NK-92 (cell line): Measurements from ENCODE around the gene AP1S3.
"Not testable (repeated sequence)": the region's sequence is repeated elsewhere in the genome, so short reads cannot be mapped to it uniquely, and the experiment has no call there.

Experiments
- DNase-seq: peaks from one replicate; lab custom pipeline; 2025; ENCODE audit not compliant: unreplicated experiment; lab: John Stamatoyannopoulos, UW

Gene AP1S3

DNA sequence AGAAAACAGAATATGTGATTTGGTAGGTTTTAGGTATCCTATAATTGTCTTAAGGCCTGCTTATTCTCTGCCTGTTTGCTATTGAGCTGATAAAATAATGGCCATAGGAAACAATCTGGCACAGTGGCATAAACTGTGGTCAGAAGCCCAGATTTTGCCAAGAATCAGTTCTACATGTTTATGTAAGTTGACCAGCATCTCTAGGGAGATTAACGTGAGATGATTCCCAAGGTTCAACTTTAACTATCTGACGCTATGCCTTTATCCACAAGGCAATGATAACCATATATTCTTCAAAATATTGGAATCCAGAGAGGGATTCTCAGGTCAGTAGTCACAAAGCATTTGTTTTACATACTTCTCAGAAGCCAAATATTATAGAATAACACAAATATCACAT is 25.6 kb downstream of the AP1S3 start:
- no peak for DNase-seq

- no peak for DNase-seq
Measured at GRCh38 chr2:223805008-223805407, 32.4 kb downstream of the AP1S3 start.

GRCh38 chr2:223801736-223802135 is 35.6 kb downstream of the AP1S3 start:
- no peak for DNase-seq

DNA sequence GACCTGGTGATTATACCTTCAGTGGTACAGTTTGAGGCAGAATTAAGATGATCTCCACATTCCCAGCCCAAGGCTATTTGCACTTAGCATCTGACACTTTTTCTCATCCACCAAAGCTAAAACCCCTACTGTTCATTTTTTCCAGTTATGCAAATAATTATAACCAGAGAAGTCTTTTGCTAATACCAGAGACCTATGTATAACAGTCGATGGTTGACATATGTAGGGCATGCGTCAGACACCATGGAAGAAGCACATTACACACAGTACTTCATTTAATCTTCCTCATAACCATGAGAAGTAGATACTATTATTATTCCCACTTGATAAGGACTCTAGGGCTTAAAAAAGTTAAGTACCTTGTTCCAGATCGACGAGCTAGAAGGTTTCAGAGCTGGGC is 36.5 kb downstream of the AP1S3 start:
- no peak for DNase-seq

GRCh38 chr2:223797811-223798721 is 39.3 kb downstream of the AP1S3 start:
- DNase-seq: no peak

- DNase-seq: no peak
Measured at GRCh38 chr2:223797037-223797436, 40.3 kb downstream of the AP1S3 start.

GRCh38 chr2:223789423-223789822 is 48.0 kb downstream of the AP1S3 start:
- DNase-seq: no peak

DNA sequence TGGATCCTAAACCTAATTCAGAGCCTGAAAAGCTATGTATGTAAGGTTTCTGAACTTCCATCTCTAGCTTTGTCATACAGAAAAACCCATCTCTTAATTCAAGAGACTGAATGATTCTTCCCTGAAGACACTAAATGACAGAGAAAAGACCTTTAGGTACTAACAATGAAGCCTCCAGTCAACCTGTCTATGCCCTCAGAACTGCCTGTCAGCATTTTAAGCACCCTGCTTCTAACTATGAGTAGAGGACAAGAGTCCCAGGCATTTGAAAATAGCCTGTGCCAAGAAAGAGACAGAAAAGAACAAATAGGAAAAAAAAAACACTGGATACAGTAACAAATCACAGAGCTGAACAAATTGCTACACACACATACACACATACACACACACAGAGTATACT is 48.6 kb downstream of the AP1S3 start:
- no peak for DNase-seq

- not testable (repeated sequence) for DNase-seq
Measured at GRCh38 chr2:223788106-223788505, 49.3 kb downstream of the AP1S3 start.

DNA sequence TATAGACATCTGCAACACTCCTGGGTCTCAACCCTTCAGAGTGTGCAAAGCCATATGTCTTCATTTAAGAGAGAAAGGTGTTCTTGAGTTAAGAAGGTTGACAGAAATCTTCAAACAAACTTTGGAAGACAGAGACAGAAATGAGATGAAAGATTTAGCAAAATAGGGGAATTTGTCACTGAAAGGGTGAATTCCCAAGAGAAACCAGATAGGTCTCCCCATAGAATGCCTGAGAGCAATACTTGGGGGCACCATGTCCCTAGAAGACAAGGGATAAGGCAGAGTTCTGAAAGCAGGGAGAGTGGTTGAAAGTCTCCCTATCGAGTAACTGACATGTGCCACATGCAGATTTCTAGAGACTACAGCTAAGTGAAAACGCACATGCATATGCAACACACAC is 50.0 kb downstream of the AP1S3 start:
- no peak for DNase-seq

DNA sequence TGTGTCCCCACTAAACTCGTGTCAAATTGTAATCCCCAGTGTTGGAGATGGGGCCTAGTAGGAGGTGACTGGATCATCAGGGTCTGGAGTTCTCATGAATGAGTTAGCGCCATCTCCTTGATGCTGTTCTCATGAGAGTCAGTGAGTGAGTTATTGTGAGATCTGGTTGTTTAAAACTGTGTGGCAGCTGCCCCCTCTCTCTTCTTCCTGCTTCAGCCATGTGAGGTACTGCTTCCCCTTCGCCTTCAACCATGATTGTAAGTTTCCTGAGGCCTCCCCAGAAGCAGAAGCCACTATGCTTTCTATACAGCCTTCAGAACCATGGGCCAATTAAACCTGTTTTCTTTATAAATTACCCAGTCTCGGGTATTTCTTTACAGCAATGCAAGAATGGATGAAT is 50.4 kb downstream of the AP1S3 start:
- DNase-seq: no peak

- DNase-seq: no peak
Measured at GRCh38 chr2:223786236-223786635, 51.1 kb downstream of the AP1S3 start.

GRCh38 chr2:223784221-223784772 is 53.1 kb downstream of the AP1S3 start:
- DNase-seq: no peak

DNA sequence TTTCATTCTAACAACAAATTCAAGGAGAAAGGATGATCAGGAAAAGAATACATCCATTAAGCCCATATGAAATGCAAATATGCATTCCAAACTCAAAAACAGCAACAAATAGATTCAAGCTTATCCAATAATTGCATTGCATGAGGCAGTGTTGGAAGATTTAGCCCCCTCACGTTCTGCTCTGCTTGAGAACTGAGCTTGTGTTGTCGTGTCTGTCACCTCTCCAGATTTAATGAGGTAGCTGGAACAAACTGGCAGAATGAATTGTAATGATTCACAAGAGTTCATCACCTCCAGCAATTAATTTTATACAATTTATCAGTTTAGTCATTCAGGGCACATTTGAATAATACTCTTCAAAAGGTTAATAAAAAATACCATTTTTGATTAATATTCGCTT is 54.8 kb downstream of the AP1S3 start:
- DNase-seq: no peak

- DNase-seq: no peak
Measured at GRCh38 chr2:223781560-223781959, 55.8 kb downstream of the AP1S3 start.

DNA sequence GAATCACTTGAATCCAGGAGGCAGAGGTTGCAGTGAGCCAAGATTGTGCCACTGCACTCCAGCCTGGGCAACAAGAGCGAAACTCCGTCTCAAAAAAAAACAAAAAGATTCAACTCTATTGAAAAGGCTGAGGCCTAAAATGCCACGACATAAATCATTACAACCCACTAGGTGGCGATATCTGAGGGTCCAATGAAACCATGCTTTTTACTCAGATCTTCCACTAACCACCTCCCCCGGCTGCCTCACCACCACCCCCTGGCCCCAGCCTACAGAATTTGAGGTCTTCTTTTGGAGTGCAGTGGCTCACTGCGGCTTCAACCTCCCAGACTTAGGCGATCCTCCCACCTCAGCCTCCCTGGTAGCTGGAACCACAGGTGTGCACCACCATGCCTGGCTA is 57.5 kb downstream of the AP1S3 start:
- DNase-seq: no peak

DNA sequence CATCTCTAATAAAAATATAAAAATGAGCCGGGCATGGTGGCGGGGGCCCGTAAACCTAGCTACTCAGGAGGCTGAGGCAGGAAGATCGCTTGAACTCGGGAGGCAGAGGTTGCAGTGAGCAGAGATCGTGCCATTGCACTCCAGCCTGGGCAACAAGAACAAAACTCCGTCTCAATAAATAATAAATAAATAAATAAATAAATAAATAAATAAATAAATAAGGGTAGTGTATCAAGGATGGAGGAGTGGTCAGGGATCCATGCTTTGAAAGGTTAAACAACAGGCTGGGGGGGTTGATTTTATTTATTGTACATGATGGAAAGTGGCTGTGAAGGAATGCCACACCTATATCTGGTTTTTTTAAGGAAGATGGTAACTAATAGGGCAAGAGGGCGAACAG is 63.2 kb downstream of the AP1S3 start:
- DNase-seq: no peak

- DNase-seq: no peak
Measured at GRCh38 chr2:223772363-223772762, 65.0 kb downstream of the AP1S3 start.

DNA sequence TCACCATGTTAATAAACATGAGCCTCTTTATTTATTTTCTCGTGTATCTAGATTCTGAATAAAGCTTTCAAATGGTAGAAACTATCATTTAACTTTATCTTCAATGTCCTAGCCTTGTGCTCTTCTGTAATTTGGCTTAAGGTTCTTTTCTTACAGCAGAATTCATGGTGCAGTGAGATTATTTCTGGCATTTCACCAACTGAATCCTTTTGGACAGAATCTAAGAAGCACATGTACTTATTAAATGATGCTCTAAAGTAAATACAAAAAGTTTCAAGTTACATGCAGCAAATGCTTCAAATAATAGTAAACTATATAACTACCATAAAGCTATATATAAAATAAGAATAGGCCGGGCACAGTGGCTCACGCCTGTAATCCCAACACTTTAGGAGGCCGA is 65.9 kb downstream of the AP1S3 start:
- DNase-seq: no peak

GRCh38 chr2:223768179-223768578 is 69.2 kb downstream of the AP1S3 start:
- no peak for DNase-seq

DNA sequence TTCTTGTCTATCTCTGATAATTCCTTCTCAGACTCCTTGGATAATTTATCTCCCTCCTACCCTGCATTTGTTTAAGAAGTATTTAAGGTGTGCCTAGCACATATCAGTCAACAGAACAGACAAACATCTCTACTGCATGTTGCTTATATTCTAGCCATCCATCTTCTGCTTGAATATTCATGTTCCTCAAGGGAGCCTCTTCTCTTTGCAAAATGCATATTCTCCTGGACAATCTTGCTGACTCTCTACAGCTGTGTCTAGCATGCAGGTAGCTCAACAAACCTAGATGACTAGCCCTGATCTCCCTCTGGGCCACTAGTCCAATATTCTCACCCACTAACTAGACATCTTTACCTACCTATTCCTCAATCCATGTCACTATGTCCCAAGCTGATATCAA is 70.0 kb downstream of the AP1S3 start:
- DNase-seq: no peak

DNA sequence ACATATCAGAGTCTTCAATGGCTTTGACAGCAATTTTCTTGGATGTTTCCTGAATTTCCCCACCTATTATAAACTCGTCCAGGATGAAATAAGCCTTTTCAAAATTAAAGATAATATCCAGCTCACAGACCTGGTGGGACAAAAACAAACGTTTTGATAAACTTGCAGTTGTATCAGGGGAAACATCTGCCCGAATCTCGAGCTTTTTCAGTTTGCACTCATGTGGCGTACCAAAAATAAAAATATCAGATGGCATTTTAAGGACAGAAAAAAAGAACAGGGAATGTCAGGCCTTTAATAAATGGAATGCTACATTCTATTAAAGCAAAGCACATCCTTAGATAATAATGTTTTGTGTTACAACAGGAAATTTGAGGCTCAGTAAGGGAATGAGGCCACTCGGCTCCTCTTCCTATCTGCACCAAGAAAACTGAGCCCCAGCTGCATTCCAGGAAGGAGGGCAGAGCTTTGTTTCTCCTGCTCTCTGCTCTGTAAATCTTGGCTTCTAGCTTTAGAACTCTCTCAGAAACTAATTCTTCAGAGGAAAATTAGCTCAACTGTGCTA is 72.1 kb downstream of the AP1S3 start:
- DNase-seq: no peak
